ENCODE data around the gene CST3.
"Not testable (repeated sequence)": the region's sequence is repeated elsewhere in the genome, so short reads cannot be mapped to it uniquely, and the experiment has no call there.

CST3 gene

DNA sequence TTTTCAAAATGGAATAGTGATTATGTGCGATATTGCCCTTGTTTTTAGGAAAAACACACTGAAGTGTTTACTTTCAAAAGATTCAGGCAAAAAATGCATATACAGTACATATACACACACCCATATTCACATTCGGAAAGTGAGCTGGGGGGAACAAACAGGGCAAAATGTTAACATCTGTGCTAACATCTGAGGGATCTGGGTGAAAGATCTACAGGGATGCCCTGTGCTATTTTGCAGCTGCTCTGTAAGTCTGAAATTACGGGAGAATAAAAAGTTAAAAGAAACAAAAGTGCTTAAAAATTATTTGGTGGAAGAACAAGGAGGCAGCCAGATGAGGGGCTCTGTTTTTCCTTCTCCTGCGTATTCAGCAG is 860 bp downstream of the CST3 start:
- peak overlapping the region; percentile 86 for H3K9ac ChIP-seq
- H3K4me1 ChIP-seq, result peaks cover 79% of the 10 kb centered on the region
- no peak for TF ChIP-seq Cebpa-rat (IDR thresholded peaks at IDR 0.05)

DNA sequence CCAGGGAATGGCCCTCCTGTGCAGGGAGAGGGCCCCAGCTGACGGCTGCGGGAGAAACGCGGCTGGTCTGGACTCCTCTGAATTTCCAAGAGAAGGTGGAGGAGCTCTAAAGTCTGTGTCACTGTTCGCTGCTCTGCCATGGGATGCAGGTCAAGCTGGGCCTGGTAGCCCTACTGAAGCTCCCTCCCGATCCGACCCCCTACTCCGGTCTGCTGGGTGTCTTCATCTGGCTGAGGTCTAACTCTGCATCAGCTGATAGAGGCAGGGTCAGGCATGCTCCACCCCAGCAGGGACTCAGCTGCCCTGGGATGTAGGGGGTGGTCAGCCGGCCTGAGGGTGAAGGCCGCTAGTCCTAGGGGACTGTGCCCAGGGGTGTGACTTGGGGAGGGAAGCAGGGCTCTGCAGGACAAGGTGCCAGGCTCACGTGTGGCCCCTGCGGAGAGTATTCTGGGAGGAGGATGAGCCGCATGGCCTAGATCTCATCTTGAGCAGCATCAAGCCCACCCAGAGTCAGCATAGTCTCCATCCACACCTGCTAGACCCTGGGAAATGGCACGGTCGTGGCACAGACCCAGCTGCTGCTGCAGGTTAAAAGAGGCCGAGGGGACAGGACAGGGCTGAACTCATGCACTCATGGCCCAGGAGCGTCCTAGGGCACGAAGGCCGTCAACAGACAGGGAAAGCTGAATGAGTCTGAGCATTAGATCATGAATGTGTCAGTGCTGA is 1.4 kb downstream of the CST3 start:
- peaks cover 15% of the 10 kb centered on the region for H3K36me3 ChIP-seq
- H3K9me3 ChIP-seq, result no peaks in the 10 kb centered on the region
- no peaks in the 10 kb centered on the region for H3K27me3 ChIP-seq
- peaks cover 75% of the 10 kb centered on the region for H3K4me1 ChIP-seq
- peak overlapping the region; percentile 88 for H3K4me3 ChIP-seq
- peaks cover 9% of the 10 kb centered on the region; the same call in 1 of the 2 replicates for H4K20me1 ChIP-seq
- no peak for TF ChIP-seq Cebpa-rat (IDR thresholded peaks at IDR 0.05)
- no peak overlapping the region for H3K27ac ChIP-seq
- 0 out of 2 replicates have a peak overlapping the region, but pooled peaks have one; percentile 86 for H3K9ac ChIP-seq
- peak overlapping the region; percentile 99 for H3K4me2 ChIP-seq

More for the DNA sequence above, 860 bp downstream of the CST3 start:
- Histone ChIP-seq H3K4me3 (peak overlapping the region; percentile 88), H4K20me1 (peaks cover 9% of the 10 kb centered on the region; the same call in 1 of the 2 replicates), H3K4me2 (peak overlapping the region; percentile 99), H3K27ac (peak overlapping the region; percentile 94), H3K9me3 (no peaks in the 10 kb centered on the region), H3K36me3 (peaks cover 13% of the 10 kb centered on the region), H3K27me3 (no peaks in the 10 kb centered on the region)

DNA sequence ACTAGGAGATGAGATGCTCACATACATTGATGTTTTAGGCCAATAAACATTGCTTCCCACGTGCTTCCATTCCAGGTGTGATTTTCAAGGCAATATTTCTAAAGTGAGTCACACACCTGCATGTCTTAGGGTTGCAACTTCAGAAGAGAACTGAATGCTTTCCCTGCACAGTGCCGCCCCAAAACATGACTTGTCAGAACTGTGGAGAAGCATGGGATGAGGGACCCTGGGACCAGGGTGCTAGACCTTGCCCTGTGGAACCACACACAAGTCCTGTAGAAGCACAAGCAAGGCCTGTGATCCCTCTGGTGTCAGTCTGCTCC is 2.0 kb downstream of the CST3 start:
- H3K27ac ChIP-seq, H3K9me3 ChIP-seq, H3K4me3 ChIP-seq, H3K27me3 ChIP-seq, H4K20me1 ChIP-seq, H3K9ac ChIP-seq: not testable (repeated sequence)
- Histone ChIP-seq H3K4me2 (peak overlapping the region; percentile 99), H3K4me1 (peaks cover 69% of the 10 kb centered on the region), H3K36me3 (peaks cover 17% of the 10 kb centered on the region)

DNA sequence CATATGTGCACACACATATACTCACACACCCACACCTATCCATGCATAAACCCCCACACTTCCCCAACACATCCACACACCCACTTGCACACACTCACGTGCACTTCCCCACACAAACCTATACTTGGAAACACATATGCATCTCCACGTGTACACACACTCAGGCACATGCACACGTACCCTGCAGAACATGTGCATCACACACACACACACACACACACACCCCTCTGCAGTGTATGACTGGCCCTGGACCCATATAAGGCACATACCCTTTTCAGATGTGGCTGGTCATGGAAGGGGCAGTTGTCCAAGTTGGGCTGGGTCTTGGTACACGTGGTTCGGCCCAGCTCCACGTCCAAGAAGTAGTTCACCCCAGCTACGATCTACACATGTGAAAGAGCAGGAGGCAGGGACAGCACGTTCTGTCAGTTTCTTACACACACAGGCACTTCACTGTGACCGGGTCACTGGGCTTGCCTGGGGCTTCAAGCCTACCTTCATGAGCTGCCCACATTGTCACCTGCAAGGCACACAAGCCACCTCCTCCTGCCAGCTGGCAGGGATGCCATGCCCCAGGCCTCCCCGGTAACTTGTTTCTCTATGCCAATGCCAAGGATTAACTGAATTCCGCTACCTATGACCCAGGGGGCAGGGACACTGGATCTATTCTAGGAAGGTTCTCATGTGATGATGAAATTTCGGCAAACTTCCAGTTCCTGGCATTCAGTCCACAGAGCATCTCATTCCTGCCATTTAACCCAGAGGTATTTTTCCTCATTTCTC is 2.6 kb downstream of the CST3 start:
- H3K36me3 ChIP-seq, result peaks cover 17% of the 10 kb centered on the region
- no peaks in the 10 kb centered on the region for H3K9me3 ChIP-seq
- peaks cover 9% of the 10 kb centered on the region; the same call in 1 of the 2 replicates for H4K20me1 ChIP-seq
- no peak overlapping the region for H3K9ac ChIP-seq
- peaks cover 69% of the 10 kb centered on the region for H3K4me1 ChIP-seq
- TF ChIP-seq Cebpa-rat (IDR thresholded peaks at IDR 0.05), result no peak
- peak overlapping the region; percentile 59 for H3K4me2 ChIP-seq
- no peak overlapping the region for H3K27ac ChIP-seq
- H3K27me3 ChIP-seq, result no peaks in the 10 kb centered on the region
- H3K4me3 ChIP-seq, result no peak overlapping the region

DNA sequence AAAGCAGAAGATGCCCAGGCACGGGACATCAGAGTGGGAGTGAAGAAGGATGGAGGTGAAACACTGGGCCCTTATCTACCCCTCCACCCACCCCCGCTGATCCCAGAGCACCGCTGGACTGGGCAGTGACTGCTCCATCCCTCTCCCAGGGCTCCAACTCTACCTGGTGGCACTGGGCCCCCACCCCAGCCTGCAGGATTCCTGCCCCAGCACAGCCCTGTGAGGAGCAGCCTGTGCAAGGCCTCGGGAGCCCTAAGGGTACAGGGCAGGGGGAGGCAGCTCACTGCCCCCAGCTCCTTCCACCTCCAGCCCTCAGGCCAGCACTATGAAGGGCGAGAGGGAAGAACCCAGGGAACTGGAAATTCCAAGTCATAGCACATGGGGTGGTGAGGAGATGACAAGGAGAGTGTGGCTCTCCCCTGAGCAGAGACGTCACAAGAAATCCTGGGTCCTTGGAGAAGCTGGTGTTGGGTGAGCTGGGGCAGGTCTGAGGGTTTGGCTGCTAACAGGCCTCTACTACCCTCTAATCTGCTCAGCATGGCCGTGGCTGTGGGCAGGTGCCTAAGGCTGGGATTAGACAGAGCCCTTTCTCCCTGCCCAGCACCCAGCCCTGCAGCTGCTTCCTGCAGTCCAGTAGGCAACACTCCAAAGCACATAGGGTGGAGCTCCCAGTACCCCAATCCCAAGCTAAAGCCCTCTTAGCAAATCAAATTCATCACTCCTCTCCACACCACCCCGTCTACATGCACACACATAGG is 3.5 kb downstream of the CST3 start:
- H3K36me3 ChIP-seq, result peaks cover 17% of the 10 kb centered on the region
- H3K4me1 ChIP-seq, result peaks cover 69% of the 10 kb centered on the region

DNA sequence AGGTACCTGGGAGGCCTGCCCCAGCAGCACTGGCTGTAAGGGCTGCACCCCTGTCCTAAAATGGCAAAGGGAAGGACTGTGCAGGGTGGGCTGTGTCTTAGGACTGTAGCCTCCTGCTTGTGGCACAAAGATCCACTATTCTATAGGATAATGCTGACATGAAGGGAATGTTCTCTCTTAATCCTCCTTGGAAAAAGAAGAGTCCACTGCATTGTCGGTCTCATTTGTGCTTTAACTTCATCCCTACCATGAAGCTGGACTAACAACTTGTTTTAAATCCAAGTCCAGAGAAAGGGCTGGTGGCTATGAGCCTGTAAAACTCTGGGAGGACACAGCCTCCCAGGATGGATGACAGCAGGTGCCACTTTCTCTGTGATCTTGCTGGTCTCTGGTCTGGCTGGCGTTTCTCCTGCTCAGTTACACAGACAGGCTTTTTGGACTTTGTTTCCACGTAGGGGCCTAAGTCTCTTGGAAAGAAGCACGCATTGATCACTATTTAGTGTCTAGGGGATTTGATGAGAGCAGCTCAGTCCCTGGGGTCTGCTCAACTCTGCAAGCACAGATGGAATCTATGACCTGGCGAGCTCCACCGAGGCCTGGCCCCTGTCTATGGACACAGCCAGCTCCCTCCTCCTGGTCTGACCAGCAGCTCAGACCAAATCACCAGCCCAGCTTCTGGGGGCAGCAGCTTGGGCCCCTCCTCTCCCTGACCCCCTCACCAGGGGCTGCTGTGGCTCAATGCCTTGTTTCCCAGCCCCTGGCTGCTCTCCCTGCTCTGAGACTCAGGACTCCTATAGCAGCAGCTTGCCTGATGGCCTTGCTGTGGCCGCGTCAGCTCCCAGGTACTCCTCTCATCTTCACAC is 4.8 kb downstream of the CST3 start:
- peaks cover 75% of the 10 kb centered on the region for H3K4me1 ChIP-seq
- no peak overlapping the region for H3K27ac ChIP-seq
- H4K20me1 ChIP-seq, result peaks cover 9% of the 10 kb centered on the region; the same call in 1 of the 2 replicates
- H3K9me3 ChIP-seq, result no peaks in the 10 kb centered on the region
- peaks cover 17% of the 10 kb centered on the region for H3K36me3 ChIP-seq
- H3K4me3 ChIP-seq, result no peak overlapping the region
- TF ChIP-seq Cebpa-rat (IDR thresholded peaks at IDR 0.05), result no peak
- H3K27me3 ChIP-seq, result no peaks in the 10 kb centered on the region
- no peak overlapping the region for H3K9ac ChIP-seq
- H3K4me2 ChIP-seq, result no peak overlapping the region

More for the DNA sequence above, 3.5 kb downstream of the CST3 start:
- no peak overlapping the region for H3K9ac ChIP-seq
- H3K27ac ChIP-seq, result 0 out of 2 replicates have a peak overlapping the region, but pooled peaks have one; percentile 18
- TF ChIP-seq Cebpa-rat (IDR thresholded peaks at IDR 0.05), result no peak
- H3K4me2 ChIP-seq, result peak overlapping the region; percentile 59
- peaks cover 9% of the 10 kb centered on the region; the same call in 1 of the 2 replicates for H4K20me1 ChIP-seq
- no peaks in the 10 kb centered on the region for H3K27me3 ChIP-seq
- no peaks in the 10 kb centered on the region for H3K9me3 ChIP-seq
- H3K4me3 ChIP-seq, result no peak overlapping the region

DNA sequence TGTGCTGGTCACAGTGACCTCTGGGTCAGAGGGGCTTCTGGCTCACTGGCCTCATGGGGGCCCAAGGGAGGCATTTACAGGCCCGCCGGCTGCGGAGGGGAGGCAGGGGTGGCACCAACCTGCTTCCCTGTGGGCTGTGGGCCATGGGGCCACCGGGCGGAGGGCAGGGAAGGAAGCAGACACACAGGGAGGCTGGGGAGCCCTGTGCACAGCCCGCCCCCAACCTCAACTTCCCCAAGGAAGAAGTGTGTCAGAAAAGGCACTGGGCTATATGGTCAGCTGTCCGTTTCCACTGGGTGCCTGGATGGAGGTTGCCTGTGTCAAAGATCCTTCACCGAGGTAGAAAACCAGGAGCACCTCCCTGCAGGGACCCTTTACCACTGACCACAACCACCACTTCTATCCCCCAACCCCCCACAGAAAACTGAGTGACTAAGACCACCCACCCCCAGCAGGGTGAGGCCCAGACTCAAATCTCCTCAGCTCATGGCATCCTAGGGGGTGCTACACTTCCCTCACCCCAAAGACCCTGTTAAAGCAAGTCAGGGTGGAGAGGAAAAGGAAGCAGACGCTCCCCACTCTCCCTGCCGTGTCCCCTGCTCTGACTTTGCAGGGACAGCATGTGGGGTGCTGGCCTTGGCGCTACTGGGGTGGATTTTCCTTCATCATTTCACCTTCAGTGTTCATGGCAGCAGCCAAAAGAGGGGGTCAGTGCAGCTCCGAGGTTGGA is 5.6 kb downstream of the CST3 start:
- H3K27ac ChIP-seq, result no peak overlapping the region
- H3K4me2 ChIP-seq, result no peak overlapping the region
- no peak overlapping the region for H3K4me3 ChIP-seq
- no peak overlapping the region for H3K9ac ChIP-seq
- peaks cover 81% of the 10 kb centered on the region for H3K4me1 ChIP-seq
- peaks cover 9% of the 10 kb centered on the region; the same call in 1 of the 2 replicates for H4K20me1 ChIP-seq
- no peaks in the 10 kb centered on the region for H3K27me3 ChIP-seq
- TF ChIP-seq Cebpa-rat (IDR thresholded peaks at IDR 0.05), result no peak
- H3K36me3 ChIP-seq, result peaks cover 17% of the 10 kb centered on the region
- no peaks in the 10 kb centered on the region for H3K9me3 ChIP-seq

DNA sequence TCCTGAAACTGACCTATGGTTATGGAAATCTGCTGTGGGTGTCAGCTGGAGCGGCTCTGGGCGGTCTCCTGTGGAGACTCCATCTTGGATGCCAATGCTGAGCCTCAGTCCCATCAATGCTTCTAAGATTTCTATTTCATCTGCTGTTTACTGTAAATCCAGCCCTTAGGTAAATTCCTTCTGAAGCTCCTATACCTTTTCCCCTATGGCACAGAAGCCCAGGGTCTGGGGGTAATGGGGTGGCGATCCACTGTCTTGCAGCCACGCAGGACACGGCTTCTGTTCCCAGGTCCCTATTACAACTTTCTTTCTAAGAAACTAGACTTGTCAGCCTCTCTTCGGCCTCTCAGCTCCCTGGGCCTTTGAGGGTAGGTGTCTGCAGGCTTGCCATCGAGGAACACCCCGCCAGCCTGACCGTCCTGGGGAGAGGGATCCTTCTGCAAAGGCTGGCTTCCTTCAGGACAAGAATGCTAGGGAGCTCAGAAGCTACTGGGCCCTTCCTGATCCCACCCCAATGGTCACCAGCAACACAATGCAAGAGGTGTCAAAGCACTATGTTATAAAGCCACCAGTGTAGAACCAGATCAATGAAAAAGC is 6.4 kb downstream of the CST3 start:
- Histone ChIP-seq H3K4me1 (peaks cover 80% of the 10 kb centered on the region), H4K20me1 (peaks cover 5% of the 10 kb centered on the region; the same call in 1 of the 2 replicates), H3K9me3 (peaks cover 7% of the 10 kb centered on the region), H3K4me3 (no peak overlapping the region), H3K27ac (no peak overlapping the region), H3K9ac (no peak overlapping the region), H3K36me3 (peaks cover 17% of the 10 kb centered on the region), H3K4me2 (no peak overlapping the region), H3K27me3 (no peaks in the 10 kb centered on the region)
- no peak for TF ChIP-seq Cebpa-rat (IDR thresholded peaks at IDR 0.05)

Data from BLaER1 (cell line).